Activated CD4-positive, alpha-beta T cell treated with anti-CD3 and anti-CD28 coated beads, Interleukin-2, amount 50 U/mL, for 4 hours (primary cell): ENCODE results near the gene KISS1.

Experiments
- DNase-seq, 2 experiments: peaks; one replicate each; pipeline ENCODE4 v3.0.0-alpha.2; 2020

The KISS1 gene

DNA sequence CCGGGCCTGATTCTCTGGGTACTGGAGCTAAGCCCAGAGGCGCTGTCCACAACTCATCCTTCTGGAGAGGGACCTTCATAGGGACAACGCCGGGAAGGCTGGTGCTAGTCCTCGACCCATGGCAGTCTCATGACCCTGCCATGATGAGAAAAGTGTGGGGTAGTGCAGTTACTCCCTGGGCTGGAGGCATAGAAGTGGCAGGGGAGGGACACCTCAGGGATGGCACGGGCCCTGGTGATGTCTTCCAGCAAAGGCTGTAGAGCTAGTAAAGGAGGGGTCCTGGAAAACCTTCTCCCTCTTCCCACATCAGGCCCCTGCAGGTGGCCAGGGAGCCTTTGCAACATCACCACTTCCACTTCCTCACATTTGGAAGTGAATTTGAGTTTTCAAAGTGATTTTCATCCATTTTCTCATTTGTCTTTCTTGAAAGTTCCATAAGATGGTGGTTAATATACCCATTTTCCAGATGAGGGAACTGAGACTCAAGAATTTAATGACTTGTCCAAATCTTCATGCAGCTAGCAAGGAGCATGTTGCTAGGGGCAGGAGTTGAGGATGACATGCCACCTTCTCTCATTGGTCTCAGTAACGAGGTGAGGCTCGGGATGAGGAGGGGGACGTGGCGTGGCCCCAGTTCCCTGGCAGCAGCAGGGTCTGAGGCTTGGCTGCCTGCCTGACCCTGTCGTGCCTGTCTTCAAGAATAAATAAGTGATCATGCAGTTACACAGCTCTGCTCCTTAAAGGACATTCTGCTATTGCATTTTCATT, 20.8 kb upstream of the KISS1 start:
- no peak for DNase-seq

GRCh38 chr1:204216236-204216635, 19.9 kb upstream of the KISS1 start:
- no peak for DNase-seq

DNA sequence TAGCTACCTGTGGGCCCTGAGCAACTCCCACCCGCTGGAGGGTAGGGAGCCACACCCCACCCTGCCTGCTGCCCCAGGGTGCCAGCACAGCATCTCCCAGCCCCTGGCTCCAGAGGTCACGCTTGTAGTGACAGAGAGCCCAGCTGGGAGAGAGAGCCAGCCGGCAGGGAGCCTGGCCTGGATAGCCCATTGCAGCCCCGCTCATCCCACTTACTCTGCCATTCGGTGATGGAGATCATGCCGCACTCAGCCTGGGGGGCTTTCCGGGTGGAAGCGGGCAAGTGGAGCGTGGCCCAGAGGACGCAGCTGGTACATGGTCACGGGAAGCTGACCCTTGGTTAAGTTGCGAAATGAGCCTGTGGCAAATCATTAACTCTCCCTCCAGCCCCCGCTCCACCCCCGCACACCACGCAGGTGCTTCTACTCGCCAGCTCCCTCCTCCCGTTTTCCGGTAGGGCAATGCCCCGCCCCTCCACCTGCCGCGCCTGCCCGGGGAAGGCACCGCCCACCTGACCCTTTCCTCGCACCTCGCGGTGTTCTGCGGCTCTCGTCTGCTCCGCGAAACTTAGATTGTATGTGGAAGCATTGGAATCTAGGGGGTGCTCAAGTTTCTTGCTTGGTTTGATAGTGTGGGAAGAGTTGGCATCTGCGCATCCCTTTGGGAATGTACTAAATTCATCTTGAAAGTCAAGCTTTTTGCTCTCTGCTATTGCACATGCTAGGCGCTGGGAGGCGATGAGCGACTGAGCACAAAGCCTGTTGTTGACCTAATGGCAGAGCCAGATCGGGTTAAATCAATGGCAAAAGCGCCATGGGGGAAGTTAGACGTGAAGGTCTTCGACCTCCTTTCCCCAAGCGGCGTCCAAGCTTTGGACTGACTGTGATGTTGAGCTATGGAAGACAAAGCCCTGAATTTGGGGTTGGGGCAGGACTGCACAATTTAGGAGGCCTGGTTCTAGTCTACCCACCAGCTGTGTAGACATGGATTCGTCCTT, 17.7 kb upstream of the KISS1 start, which contains the start of gene GOLT1A:
TSS of gene GOLT1A (minus strand) at position 321 of the 995 bp plus-strand sequence. CDS start at position 239, 82 bp downstream.
- peak; percentile 30 to 44 for DNase-seq

- DNase-seq, result no peak
Observed at GRCh38 chr1:204212715-204213114, 16.4 kb upstream of the KISS1 start.

GRCh38 chr1:204211046-204211445, 14.8 kb upstream of the KISS1 start:
- DNase-seq, result no peak

DNA sequence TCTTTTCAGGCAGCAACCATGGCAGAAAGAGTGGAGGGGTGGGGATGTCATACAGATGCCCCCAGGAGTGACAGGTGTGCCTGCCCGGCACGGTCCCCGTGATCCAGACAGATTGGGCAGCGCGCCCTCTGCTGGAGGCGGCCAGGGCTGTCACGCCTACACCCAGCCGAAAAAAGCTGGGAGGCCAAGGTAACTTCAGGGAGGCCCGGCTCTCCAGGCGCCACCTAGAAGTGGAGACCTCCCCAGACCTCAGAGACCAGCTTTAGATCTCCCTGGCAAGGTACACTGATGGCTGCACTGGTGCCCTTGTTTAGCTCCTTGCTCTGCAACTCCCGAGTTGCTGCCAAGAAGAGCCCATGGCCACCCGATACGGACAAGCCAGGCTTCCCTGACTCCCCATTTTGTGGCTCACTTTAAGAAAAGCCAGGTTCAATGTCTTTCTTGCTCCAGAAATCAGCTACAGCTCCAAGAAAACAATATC, 10.9 kb upstream of the KISS1 start:
- peak; percentile 64 to 66 for DNase-seq

DNA sequence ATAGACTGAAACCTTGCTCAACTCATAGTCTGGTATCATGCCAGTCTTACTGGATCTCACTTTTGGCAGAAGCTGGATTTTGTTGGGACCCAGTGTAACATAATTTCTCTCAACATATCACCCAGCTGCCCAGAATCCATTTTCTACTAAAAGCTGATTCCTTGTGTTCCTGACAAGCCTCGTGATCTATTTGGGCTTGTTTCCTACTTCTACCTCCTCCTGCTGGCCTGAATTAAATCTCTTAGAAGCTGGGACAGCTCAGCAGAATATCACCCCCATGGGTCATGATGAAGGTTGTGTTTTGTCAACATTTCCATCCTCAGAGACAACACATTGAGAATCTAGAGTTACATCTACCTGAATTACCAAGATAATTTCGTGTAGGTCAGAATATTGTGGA, 9.8 kb upstream of the KISS1 start:
- DNase-seq, result no peak

- no peak for DNase-seq
Observed at GRCh38 chr1:204205486-204205885, 9.2 kb upstream of the KISS1 start.

- no peak for DNase-seq
Observed at GRCh38 chr1:204204944-204205343, 8.7 kb upstream of the KISS1 start.

DNA sequence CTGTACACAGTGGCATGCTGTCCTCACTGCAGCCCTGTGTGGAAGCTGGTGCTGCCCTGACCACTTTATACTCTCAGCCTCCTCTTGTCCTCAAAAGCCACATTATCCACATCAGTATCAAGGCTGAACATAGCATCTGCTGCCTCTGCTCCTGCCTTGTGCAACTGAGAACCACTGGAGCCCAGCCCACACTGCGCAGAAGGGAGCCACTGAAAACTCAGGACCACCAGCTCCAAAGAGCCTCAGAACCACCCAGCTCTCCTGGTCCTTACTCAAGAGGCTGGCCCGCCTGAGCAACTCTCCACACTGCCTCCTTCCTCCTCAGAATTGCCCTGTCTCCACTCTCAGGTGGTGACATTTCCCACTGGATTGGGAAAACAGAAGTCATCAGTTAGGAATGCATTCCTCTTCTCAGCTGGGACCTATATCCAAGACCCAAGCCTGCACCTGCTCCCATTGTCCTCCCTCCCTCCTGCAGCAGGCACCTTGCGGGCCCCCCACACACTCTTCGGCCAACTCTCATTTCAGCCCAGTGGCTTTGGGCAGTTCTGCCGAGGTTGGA, 7.0 kb upstream of the KISS1 start:
- DNase-seq, result no peak

DNA sequence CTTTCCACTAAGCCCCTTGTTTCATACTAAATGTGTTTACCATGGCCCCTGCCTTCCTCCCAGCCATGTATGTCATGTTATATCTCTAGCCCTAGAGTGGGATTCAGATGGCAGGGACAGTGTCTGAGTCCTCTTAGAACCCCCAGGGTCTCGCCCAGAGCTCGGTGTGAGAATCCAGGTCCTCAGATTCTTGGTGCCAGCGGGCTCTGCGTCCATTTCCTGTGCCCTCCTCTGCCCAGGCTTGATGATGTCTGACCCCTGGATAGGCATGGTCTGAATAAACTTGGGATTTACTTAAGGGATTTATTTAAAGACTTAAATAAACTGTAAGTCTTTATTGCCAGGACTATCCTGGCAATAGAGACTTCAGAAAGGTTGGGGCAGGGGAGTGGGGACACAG, 6.2 kb upstream of the KISS1 start:
- no peak for DNase-seq

- no peak for DNase-seq
Observed at GRCh38 chr1:204201348-204202040, 5.2 kb upstream of the KISS1 start.

DNA sequence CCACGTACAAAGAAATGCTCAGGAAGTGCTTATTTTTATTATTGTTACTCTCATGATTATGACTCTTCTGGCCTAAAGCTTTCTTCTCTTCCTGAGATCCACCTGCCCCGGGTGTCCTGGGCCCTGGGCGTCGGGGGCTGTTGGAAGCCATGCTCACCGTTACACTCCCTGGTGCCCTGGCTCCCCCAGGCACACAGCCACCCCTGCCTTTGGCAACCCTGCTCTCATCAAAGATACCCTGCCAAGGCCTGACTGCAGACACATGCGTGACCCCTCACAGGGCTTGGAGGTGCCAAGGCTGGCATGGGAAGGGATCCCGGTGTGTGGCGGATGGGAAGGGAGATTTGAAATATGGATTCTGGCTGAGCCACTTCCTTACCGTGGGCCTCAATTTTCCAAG, 3.3 kb upstream of the KISS1 start:
- no peak for DNase-seq

GRCh38 chr1:204198348-204199340, 2.4 kb upstream of the KISS1 start:
- DNase-seq, result no peak

DNA sequence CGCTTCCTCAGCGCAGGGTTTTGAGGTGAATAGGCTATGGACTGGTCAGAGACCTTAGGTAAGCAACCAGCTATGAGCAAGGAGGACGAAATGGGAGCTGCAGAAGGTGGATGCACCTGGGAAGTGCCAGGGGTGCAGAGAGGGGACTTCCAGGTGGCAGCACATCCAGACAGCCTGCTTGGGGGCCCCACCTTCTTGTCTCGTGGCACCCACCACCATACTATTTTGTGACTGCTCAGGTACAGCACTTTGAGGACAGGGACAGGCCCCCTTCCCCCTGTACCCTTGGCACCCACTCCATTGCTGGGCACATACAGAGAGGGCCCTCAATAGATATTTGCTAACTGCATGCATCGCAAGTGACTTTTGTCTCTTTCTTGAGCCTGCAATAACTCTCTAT, 777 bp upstream of the KISS1 start:
- no peak for DNase-seq

DNA sequence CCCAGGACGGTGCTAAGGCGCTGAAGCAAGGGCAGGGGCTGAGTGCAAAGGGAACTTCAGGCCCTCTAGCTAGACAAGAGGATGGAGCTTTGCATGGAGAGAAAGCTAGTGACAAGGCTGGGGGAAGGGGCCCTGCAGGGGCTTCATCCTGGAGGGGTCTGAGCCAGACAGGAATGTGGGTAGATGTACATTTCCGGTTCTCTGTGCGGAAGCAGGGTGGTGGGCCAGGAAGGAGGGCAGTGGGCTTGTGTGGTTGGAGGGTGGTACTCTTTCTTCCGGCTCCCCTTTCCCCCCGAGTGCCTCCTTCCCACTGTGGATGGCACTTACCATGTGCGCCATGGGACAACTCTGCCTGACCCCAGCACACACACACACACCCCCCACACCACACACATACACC, 1.5 kb downstream of the KISS1 start:
- no peak for DNase-seq

DNA sequence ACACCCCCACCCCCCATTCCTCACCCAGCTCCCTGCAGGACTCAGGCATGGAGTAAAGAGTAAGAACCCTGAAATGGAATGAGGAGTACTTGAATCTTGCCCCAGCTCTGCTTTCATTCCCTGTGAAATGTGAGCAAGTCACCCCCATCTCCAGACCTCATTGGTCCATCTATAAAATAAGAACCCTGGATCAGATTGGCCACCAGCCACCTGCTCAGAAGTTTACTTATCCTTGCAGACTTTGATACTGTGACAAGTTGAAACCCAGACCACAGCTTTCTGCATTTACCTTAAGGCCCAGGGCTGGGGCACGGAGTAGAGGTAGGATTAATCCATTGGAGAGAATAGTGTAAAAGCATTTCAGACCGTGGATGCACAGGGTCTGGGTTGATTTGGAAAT, 2.2 kb downstream of the KISS1 start:
- DNase-seq, result no peak

GRCh38 chr1:204192589-204193352, 3.5 kb downstream of the KISS1 start:
- DNase-seq, result no peak

GRCh38 chr1:204192046-204192445, 4.2 kb downstream of the KISS1 start:
- DNase-seq, result no peak

DNA sequence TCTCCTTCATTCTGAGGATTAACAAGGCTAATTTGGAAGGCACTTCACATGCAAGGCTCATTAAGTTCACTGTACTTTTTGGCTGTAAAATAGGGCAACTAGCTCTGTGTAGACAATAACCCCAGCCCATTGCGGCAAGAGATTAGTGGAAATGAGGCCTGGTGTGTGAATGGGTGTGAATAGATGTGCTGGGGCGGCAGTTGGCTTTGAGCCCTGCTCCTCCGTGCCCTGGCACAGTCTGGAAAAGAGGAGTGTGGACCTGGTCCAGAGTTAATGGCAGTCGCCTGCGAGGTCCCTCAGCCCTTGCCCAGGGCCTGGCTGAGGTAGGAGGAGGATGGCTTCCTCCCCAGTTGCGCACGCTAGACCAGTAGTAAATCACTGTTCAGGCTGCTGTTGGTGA, 4.8 kb downstream of the KISS1 start:
- DNase-seq, result no peak
